ENCODE data around the gene UNC5B.

UNC5B gene

DNA sequence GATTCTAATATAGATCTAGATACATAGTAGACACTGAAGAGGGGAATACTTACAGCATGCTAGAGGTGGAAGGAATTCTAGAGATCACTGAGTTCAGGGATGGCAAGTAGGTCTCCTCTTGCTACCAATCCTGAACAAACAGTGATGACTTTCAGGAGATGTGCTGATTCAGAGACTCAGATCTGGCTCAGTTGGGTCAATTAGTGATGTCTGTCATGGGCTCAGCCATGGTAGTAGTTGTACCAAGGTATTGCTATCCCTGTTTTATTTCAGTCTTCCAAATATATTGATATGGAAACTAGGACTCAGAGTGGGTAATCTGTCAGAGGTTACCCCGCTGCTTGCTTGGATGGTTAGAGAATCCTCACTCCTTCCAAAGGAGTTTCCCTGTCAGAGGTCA, 38.5 kb downstream of the UNC5B start:
- peak overlapping the region; percentile 78 for H3K27ac ChIP-seq (replicated peaks)
- DNase-seq (ENCODE audit: low read depth in 1 of 2, low spot score in 1 of 2), result no peak
- H3K27me3 ChIP-seq (ENCODE audit: insufficient read depth, poor library complexity, severe bottlenecking), result no peaks in the 10 kb centered on the region
- TF ChIP-seq, protein P1, sequence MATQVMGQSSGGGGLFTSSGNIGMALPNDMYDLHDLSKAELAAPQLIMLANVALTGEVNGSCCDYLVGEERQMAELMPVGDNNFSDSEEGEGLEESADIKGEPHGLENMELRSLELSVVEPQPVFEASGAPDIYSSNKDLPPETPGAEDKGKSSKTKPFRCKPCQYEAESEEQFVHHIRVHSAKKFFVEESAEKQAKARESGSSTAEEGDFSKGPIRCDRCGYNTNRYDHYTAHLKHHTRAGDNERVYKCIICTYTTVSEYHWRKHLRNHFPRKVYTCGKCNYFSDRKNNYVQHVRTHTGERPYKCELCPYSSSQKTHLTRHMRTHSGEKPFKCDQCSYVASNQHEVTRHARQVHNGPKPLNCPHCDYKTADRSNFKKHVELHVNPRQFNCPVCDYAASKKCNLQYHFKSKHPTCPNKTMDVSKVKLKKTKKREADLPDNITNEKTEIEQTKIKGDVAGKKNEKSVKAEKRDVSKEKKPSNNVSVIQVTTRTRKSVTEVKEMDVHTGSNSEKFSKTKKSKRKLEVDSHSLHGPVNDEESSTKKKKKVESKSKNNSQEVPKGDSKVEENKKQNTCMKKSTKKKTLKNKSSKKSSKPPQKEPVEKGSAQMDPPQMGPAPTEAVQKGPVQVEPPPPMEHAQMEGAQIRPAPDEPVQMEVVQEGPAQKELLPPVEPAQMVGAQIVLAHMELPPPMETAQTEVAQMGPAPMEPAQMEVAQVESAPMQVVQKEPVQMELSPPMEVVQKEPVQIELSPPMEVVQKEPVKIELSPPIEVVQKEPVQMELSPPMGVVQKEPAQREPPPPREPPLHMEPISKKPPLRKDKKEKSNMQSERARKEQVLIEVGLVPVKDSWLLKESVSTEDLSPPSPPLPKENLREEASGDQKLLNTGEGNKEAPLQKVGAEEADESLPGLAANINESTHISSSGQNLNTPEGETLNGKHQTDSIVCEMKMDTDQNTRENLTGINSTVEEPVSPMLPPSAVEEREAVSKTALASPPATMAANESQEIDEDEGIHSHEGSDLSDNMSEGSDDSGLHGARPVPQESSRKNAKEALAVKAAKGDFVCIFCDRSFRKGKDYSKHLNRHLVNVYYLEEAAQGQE (IDR thresholded peaks at IDR 0.05; ENCODE audit: insufficient replicate concordance, low read depth), result no peak
- TF ChIP-seq POLR2AphosphoS5 (IDR thresholded peaks at IDR 0.05; ENCODE audit: low read depth) (no peak), GABPA (IDR thresholded peaks at IDR 0.05; ENCODE audit: low read depth) (no peak)
- no peak overlapping the region for H3K4me3 ChIP-seq (replicated peaks; ENCODE audit: insufficient read depth, low read length)

DNA sequence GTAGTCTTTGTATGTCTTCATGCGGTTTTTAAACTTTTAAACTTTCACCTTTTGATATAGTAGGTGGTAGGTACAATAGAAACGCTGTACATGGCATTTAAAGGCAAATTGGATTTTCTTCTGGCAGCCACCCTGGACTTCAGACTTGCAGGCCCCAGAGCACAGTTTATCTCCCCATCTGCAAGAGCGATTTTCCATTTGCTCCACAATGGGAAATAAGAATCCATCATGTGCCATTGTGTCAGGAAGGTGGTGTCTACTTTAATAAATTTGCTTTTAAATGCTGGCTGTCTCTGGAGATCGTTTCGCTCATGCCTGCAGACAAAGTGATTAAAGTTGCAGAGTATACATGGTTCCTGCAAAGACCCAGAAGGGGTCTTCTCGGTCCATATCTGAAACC, 38.9 kb downstream of the UNC5B start:
- no peaks in the 10 kb centered on the region for H3K27me3 ChIP-seq (ENCODE audit: insufficient read depth, poor library complexity, severe bottlenecking)
- DNase-seq (ENCODE audit: low read depth in 1 of 2, low spot score in 1 of 2), result no peak
- TF ChIP-seq POLR2AphosphoS5 (IDR thresholded peaks at IDR 0.05; ENCODE audit: low read depth), result no peak
- TF ChIP-seq, protein P2, sequence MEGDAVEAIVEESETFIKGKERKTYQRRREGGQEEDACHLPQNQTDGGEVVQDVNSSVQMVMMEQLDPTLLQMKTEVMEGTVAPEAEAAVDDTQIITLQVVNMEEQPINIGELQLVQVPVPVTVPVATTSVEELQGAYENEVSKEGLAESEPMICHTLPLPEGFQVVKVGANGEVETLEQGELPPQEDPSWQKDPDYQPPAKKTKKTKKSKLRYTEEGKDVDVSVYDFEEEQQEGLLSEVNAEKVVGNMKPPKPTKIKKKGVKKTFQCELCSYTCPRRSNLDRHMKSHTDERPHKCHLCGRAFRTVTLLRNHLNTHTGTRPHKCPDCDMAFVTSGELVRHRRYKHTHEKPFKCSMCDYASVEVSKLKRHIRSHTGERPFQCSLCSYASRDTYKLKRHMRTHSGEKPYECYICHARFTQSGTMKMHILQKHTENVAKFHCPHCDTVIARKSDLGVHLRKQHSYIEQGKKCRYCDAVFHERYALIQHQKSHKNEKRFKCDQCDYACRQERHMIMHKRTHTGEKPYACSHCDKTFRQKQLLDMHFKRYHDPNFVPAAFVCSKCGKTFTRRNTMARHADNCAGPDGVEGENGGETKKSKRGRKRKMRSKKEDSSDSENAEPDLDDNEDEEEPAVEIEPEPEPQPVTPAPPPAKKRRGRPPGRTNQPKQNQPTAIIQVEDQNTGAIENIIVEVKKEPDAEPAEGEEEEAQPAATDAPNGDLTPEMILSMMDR (IDR thresholded peaks at IDR 0.05; ENCODE audit: insufficient read depth, low read length), result no peak
- TF ChIP-seq, protein P1 (IDR thresholded peaks at IDR 0.05; ENCODE audit: insufficient replicate concordance, low read depth), result no peak
- H3K27ac ChIP-seq (replicated peaks), result no peak overlapping the region
- no peak overlapping the region for H3K4me3 ChIP-seq (replicated peaks; ENCODE audit: insufficient read depth, low read length)

DNA sequence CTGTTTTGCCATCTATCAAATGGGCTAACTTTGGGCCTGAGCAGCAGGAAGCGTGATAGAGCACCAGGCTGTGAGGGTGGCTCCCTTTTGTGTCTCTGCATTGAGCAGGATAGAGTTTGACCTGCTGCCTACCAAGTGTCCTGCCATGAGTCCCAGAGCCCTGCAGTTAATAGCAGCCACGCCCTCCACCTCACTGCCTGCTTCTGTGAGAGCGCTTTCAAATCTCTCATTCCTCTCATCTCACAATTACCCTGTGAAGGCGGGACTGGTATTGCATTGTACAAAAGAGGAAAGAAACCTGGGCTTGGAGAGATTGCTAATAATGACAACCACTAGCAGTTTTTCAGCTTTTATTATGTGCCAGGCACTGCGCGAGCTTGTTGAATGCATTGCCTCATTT, 39.9 kb downstream of the UNC5B start:
- TF ChIP-seq, protein P1 (IDR thresholded peaks at IDR 0.05; ENCODE audit: insufficient replicate concordance, low read depth), result no peak
- TF ChIP-seq, protein P2 (IDR thresholded peaks at IDR 0.05; ENCODE audit: insufficient read depth, low read length), result no peak
- TF ChIP-seq SPI1 (IDR thresholded peaks at IDR 0.05; ENCODE audit: borderline replicate concordance, low read depth) (no peak), POLR2AphosphoS5 (IDR thresholded peaks at IDR 0.05; ENCODE audit: low read depth) (no peak), GABPA (IDR thresholded peaks at IDR 0.05; ENCODE audit: low read depth) (no peak)
- no peak overlapping the region for H3K27ac ChIP-seq (replicated peaks)
- H3K4me3 ChIP-seq (replicated peaks; ENCODE audit: insufficient read depth, low read length), result no peak overlapping the region
- no peaks in the 10 kb centered on the region for H3K27me3 ChIP-seq (ENCODE audit: insufficient read depth, poor library complexity, severe bottlenecking)
- no peak for DNase-seq (ENCODE audit: low read depth in 1 of 2, low spot score in 1 of 2)
